ENCODE measurements around the gene LRRC49.

- TF ChIP-seq BACH2 (CRISPR knock-in tag; IDR thresholded peaks at IDR 0.05; ENCODE audit: borderline replicate concordance) (no peak), ZNF8 (CRISPR knock-in tag; IDR thresholded peaks at IDR 0.05) (no peak), CREB5 (CRISPR knock-in tag; IDR thresholded peaks at IDR 0.05; ENCODE audit: low read depth) (no peak), ARNTL (CRISPR knock-in tag; IDR thresholded peaks at IDR 0.05; ENCODE audit: borderline replicate concordance, low read depth) (no peak), GLIS3 (CRISPR knock-in tag; IDR thresholded peaks at IDR 0.05) (no peak), ZFP30 (CRISPR knock-in tag; IDR thresholded peaks at IDR 0.05) (no peak), TSHZ2 (CRISPR knock-in tag; IDR thresholded peaks at IDR 0.05) (no peak), PATZ1 (CRISPR knock-in tag; IDR thresholded peaks at IDR 0.05; ENCODE audit: borderline replicate concordance) (no peak), ESRRG (CRISPR knock-in tag; IDR thresholded peaks at IDR 0.05) (no peak), PPARA (CRISPR knock-in tag; IDR thresholded peaks at IDR 0.05; ENCODE audit: borderline replicate concordance) (no peak)
These were observed 117.8 kb downstream of the LRRC49 start for GRCh38 chr15:71010472-71010871.
